GM19239 (cell line): Measurements from ENCODE around the gene LANCL3.
"Not testable (repeated sequence)": the region's sequence is repeated elsewhere in the genome, so short reads cannot be mapped to it uniquely, and the experiment has no call there.

ENCODE experiments used
- DNase-seq: peaks from one replicate; pipeline ENCODE4 v3.0.0; 2011; ENCODE audit warnings: low spot score; ENCODE audit not compliant: insufficient read length
- FAIRE-seq: peaks from 2 replicates; lab custom pipeline; 2011; peaks lifted over from hg19 to GRCh38; lab: Jason Lieb, UNC

The LANCL3 gene

DNA sequence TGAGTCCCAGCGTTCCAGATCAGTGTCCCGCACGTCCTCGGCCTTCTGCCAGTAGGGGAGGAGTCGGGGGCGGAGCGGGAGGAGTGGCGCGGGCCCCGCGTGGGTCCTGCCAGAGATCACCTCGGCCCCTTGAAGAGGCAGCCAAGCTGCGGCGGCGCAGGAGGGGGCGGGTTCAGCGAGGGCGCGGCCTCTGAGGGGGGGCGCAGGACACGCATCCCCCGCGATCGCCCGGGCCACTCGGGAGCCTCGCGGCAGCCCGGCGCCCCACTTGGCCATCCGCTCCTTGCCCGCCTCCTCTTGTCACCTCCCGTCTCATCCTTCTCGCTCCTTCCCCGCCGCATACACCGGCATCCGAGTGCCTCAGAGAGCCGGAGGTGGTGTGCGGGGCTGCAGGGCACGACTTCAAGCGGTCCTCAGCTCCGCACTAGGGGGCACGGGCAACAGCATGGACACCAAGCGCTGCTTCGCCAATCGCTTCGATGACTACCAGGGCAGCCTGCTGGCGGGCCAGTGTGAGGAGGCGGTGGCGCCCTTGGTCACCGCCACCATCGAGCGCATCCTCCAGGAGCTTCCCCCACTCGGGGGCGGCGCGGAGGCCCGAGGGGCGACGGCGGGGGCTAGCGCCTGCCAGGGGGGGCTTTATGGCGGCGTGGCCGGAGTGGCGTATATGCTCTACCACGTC is at the start of gene LANCL3:
Gene LANCL3, plus strand, starts transcription at position 236 of the 682 bp plus-strand sequence. Its CDS starts 210 bp downstream, at position 446.
- not testable (repeated sequence) for DNase-seq, FAIRE-seq

DNA sequence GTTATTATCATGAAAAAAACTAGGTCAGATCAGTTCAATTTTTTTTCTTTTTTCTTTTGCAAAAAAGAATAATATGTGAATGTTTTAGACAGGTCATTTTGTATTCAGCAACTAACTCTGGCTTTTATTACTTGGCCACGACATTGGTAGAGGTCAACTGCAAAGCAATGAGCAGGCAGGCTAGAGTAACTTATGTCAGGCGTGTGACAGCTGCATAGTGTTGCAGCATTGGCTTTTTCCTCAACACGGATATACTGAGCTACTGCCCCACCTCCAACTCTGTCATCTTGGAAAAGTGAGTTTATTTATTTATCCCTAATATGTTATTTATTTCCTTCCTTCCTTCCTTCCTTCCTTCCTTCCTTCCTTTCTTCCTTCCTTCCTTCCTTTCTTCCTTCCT is 47.8 kb upstream of the LANCL3 start:
- DNase-seq, FAIRE-seq: not testable (repeated sequence)

DNA sequence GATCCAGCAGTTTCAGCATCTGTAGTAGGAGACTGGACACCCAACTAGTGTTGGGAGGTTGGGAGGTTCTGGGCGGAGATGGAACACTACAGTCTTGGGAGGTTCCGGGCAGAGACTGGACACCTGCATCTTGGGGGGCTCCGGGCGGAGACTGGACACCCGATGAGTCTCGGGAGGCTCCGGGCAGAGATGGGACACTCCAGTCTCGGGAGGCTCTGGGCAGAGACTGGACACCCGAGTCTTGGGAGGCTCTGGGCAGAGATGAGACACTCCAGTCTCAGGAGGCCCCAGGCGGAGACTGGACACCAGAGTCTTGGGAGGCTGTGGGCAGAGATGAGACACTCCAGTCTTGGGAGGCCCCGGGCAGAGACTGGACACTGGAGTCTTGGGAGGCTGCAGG is 29.5 kb upstream of the LANCL3 start:
- FAIRE-seq = no peak
- DNase-seq = no peak

DNA sequence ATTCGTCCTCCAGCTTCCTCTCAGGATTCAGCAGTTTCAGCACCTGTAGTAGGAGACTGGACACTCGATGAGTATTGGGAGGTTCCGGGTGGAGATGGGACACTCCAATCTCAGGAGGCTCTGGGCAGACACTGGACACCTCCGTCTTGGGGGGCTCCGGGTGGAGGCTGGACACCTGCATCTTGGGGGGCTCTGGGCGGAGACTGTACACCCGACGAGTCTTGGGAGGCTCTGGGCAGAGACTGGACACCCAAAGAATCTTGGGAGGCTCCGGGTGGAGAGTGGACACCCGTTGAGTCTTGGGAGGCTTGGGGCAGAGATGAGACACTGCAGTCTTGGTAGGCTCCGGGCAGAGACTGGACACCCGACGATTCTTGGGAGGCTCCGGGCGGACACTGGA is 28.7 kb upstream of the LANCL3 start:
- DNase-seq = no peak
- no peak for FAIRE-seq

DNA sequence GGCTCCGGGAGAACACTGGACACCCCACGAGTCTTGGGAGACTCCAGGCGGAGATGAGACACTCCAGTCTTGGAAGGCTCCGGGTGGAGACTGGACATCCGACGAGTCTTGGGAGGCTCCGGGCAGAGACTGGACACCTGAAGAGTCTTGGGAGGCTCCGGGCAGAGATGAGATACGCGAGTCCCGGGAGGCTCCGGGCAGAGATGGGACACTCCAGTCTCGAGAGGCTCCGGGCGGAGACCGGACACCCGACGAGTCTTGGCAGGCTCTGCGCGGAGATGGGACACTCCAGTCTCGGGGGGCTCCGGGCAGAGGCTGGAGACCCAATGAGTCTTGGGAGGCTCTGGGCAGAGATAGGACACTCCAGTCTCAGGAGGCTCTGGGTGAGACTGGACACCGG is 28.1 kb upstream of the LANCL3 start:
- DNase-seq (no peak), FAIRE-seq (no peak)

DNA sequence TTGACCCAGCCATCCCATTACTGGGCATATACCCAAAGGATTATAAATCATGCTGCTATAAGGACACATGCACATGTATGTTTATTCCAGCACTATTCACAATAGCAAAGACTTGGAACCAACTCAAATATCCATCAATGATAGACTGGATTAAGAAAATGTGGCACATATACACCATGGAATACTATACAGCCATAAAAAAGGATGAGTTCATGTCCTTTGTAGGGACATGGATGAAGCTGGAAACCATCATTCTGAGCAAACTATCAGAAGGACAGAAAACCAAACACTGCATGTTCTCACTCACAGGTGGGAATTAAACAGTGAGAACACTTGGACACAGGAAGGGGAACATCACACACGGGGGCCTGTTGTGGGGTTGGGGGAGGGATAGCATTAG is 26.9 kb upstream of the LANCL3 start:
- FAIRE-seq, DNase-seq: not testable (repeated sequence)

DNA sequence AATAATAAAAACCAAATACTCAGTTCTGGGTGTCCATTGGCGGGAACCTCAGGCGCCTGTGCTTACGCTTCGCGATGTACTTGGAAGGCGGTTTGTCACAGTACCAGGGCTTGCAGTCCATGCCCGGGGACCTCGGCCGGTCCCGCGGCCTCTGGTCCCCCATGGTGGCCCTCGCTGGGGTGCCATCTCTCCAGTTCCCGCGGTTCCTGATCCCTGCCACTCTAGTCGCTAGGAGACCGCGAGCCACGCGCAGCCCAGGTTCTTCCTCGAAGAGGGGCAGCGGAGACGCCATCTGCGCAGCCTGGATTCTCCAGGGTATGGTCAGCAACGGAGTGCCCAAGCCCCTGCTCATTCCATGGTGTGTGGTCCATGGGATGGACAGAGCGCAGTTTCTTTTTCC is 26.4 kb upstream of the LANCL3 start:
- DNase-seq (no peak), FAIRE-seq (no peak)

DNA sequence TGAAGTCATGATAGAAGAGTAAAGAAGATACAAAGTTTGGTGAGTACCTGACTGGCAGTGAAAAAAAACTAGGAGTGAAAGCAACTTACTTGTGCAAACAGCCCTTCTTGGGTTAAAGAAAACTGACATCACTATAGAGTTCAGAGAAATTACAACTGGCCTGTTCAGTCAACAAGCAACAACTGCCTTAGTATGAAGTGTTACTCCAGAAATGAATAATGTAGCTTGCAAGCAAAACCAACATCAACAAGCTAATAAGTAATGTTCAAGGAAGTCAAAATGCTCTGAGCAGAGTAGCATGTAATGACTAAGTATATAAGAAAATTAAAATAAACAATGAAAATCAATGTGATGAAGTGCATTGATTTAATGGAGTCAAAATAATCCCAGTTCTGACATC is 21.8 kb upstream of the LANCL3 start:
- peak; percentile 93 for FAIRE-seq

DNA sequence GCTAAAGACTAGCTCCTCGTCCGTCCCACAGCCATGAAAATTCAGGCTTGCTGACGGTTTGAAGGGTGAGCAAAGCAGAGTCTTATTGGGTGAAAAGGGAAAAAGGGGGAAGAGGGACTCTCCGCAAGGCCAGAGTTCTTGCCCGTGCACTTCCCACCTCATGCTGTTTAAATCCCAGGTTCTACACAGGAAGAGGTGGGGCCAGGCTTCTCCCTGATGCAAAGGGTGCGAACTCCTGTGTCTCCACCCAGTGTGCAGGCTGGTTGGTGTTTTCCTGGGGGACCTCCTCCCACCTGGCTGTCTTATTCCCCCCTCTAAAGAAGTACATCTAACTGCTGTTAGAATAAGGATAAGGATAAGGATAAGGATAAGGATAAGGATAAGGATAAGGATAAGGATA is 18.0 kb upstream of the LANCL3 start:
- FAIRE-seq = no peak
- no peak for DNase-seq

More for the DNA sequence above, 21.8 kb upstream of the LANCL3 start:
- not testable (repeated sequence) for DNase-seq

DNA sequence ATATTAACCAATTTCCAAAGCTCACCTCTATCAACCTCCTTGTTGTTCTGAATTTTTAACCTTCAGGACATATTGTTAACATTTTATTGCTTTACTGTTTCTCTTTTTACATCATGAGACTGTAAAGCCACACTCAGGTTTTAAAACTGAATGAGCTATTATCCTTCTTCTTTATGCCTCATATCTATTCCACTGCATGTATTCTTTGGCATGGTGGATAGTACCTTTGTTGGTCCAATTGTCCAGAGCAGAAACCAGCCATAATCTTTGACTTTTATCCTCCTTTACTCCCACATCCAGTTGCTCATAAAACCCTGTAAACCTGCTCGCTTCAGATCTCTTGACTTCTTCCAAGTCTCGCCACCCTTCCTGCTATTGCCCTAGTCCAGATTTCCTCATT is 6.2 kb upstream of the LANCL3 start:
- DNase-seq = not testable (repeated sequence)
- peak; percentile 68 for FAIRE-seq

DNA sequence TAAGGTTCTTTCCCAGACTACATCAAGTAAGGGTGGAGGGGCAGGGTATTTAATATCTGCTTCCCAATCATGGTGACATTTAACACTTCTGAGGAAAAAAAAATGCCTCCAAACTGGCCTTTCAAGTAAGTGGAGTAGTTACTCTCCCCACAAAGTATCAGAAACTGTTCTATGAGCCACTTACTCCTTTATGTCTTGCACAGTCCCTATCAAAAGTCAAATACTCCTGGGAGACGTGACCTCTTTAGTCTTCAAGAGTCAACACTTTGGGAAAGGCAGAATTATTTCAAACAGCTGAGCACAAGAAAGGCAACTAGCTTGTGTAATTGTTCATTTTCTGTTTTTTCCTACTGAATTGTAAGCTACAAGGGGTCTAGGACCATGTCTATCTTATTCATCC is 1.1 kb upstream of the LANCL3 start:
- not testable (repeated sequence) for FAIRE-seq, DNase-seq

DNA sequence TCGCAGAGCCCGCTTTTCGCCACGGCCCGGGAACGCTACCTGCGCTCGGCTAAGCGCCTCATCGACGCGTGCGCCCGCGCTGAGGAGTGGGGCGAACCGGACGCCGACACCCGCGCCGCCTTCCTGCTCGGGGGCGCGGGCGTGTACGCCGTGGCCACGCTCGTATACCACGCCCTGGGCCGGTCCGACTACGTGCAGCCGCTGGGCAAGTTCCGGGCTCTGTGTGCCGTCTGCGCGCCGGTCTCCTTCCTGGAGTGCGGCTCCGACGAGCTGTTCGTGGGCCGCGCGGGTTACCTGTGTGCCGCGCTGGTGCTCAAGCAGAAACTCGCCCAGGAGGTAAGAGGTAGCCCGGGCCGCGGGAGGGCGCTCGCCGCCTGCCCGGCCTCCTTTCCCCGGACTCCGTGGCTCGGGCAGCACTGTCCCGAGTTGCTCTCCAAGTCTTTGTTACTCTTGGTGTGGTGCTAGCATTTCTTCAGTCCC is 687 bp downstream of the LANCL3 start:
- not testable (repeated sequence) for FAIRE-seq, DNase-seq

DNA sequence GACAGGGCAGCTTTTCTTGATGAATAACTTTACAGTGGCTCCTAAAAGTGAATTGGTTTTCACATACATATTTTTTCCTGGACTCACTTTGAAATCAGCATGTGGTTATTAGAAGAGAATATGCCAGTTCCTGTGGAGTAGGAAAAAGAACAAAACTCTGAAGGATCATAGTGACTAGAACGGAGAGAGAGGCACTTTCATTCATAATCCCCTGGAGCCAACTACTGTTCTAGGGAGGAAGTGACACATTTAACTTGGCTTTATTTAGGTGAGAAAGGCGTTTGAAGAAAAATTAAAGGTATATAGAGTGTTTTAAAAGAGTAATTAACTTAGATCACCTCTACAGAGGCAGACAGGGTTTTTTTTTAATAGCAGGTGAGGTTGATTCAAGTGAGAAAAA is 1.7 kb downstream of the LANCL3 start:
- not testable (repeated sequence) for FAIRE-seq, DNase-seq

DNA sequence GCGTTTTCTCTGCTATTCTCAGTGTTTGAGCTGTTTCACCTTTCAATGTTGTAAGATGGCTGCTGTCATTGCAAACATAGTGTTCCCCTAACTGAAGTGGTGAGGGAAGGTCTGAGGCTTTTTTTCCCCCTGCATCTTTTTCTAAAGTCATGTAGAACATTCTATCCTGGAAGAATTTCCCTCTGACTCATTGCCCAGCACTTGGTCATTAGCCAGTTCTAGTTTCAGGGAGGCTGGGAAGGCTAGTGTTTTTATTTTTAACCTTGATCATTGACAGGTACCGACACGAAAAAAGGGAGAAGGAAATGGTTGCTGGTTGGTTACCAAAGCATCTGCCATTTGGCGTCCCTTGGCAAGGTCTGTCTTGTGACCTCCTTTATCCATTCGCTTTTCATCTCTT is 6.6 kb downstream of the LANCL3 start:
- DNase-seq = no peak
- FAIRE-seq = no peak

DNA sequence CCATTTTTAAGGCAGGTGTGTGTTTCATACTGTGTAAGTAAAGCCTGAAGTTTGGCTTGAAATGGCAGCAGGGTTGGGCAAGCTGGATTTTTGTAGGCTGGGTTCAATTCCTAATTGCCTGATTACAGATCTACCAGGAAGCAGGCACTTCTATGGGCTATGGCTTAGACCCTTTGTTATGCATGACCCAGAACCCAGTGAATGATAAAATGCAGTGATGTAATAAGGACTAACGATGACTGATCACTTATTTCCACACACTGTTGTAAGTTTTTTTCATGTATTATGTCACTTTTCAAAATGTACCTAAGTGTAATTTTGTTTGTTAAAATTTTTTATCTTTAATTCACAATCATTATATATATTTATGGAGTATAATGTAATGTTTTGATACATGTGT is 8.6 kb downstream of the LANCL3 start:
- no peak for DNase-seq
- FAIRE-seq = no peak

DNA sequence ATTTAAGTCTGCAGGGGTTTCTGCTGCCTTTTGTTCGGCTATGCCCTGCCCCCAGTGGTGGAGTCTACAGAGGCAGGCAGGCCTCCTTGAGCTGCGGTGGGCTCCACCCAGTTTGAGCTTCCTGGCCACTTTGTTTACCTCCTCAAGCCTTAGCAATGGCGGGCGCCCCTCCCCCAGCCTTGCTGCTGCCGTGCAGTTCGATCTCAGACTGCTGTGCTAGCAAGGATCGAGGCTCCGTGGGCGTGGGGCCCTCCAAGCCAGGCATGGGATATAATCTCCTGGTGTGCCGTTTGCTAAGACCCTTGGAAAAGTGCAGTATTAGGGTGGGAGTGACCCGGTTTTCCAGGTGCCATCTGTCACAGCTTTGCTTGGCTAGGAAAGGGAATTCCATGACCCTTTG is 15.9 kb downstream of the LANCL3 start:
- not testable (repeated sequence) for FAIRE-seq, DNase-seq

DNA sequence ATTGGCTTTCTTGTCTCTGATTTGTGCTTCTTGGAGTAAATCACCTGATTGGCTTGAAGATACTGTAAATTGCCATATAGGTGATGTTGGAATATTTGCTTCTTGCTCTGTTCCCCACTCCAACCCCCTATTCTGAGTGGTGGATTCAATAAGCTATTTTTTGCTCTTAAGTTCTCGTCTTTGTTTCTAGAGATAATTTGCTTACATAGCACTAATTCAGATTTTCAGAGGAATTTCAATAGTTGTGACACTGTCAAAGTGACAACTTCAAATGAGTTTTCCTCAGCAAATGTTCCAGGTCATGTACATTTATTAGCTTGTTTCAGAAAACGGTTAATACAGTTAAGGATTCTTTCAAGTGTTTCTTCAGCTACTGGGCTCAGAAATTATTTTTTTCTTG is 18.6 kb downstream of the LANCL3 start:
- DNase-seq (no peak), FAIRE-seq (no peak)

DNA sequence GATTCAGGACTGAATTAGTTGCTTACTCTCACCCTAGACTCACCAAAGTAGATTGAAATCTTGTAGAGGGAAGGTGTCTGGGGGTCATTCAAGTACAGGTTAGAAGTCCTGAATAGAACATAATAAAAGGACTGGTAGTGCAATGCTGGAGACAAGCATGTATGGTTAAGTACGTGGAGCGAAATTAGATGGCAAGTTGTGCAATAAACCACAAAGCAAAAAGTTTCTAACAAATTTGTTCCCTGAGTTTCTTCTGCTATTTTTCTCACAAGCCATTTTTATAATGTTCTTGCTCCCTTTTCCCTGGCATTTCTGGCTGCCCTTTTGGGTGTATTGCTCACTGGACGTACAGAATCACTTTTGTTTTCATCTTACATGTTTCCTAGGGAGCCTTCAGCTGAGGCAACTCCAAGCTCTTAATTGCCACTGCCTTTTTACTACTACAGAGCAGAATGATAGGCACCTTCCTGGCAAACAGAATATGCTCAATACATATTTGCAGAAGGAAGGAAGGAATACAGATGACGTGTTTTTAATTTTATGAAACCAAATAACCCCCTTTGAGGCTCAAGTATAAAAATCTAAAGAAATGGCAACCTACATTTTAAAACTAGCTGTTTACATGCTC is 23.4 kb downstream of the LANCL3 start:
- no peak for DNase-seq
- no peak for FAIRE-seq

DNA sequence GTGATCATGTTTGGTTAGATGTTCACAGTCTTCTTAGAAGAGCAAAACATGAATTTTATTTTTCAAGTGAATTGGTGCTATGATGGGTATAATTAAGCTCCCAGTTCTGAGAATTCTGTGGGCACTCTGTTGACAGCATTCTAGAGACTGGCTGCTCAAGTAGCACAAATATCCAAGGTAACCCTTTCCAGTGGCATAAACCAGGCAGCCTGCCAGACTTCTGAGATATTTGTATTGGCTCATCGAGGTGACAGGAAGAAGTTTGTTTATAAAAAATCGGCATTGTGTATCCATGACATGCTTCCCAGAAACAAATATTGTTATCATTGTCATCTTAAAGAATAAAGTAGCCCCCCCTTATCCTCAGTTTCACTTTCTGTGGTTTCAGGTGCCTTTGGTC is 28.3 kb downstream of the LANCL3 start:
- no peak for FAIRE-seq
- DNase-seq = no peak

DNA sequence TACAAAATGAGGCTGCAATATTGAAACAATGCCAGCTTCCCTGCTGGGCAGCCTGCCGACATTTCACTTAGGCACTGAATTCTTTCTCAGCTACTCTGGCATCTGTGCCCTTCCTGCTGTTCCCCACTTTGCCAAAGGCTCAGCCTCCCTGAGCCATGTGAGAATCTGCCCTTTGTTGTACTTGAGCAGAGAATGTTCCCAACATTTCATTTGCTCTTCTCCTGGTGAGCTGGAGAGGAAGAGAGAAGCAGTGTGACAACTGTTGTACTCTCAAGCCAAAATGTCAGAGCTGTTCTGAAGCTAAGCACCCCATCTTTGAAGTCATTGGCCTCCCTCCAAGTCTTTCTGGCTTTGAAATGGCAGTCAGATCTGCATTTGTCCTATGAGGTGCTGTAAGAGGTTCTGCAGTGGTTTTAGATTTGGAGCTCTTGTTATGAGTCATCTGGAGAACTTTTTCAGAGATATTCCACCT is 32.5 kb downstream of the LANCL3 start:
- DNase-seq (no peak), FAIRE-seq (no peak)

DNA sequence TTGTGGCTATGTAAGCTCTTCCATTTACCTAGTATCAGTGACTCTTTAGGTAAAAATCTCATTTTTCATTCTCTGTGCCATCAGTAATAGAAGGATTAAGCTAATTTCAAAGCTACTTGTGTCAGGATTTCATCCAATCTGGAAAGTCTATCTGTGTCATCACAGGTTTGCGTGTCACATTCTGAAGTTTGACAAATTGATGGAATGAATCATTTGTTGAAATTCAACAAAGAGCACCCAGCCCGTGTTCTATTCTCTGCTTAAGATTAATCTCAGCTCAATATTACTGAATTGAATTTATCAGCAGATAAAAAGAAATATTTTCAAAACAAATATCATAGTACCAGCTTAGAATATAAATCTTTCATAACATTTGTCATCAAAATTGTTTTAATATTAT is 35.8 kb downstream of the LANCL3 start:
- DNase-seq = no peak
- FAIRE-seq = peak; percentile 66

DNA sequence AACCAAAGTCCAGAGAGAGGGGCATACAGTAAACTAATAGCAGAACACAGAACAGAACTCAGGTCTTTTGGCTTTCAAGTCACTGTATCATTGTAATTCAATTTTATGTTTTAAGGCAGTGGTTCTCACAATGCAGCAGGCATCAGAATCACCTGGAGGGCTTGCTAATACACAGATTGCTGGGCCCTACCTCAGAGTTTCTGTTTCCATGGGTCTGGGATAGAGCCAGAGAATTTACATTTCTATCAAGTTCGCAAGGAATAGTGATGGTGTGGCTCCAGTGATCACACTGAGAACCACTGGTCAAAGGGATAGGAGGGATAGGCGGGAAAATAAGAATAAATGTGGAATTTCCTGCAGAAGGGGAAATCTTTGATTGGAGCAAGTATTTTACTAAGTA is 36.7 kb downstream of the LANCL3 start:
- DNase-seq (no peak), FAIRE-seq (no peak)
